GM12892 (cell line): Measurements from ENCODE around the gene FXYD3.

Experiments
- POLR2A ChIP-seq: IDR thresholded peaks from 2 replicates; pipeline ENCODE4 v1.6.1; 2011; ENCODE audit warnings: low read depth, low read length, control low read depth
- POLR2AphosphoS5 ChIP-seq: IDR thresholded peaks from 2 replicates; pipeline ENCODE4 v1.6.1; 2011; ENCODE audit warnings: low read depth, low read length, control low read depth
- TAF1 ChIP-seq: IDR thresholded peaks from 2 replicates; pipeline ENCODE4 v1.6.1; 2011; ENCODE audit warnings: low read depth, mild to moderate bottlenecking, control low read depth, low read length, borderline replicate concordance

DNA sequence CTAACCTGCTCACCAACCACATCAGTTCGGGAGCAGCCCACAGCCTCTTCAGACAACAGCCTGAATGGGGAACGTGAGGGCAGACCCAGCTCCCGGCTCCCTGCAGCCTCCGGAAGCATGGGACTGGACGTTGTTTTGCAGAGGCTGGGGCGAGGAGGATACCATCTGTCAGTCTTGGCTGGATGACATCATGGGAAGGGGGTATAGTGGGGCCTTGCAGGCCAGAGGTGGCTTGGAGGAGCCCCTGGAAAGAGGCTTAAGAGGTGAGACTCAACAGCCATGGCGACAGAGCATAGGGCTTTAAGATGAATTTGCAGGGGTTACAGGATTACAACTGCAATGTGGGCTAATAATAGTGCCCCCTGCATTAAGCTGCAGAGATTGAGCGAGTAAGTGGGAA is 1.5 kb downstream of the FXYD3 start:
- no peak for TF ChIP-seq POLR2AphosphoS5
- TF ChIP-seq POLR2A = no peak
- TF ChIP-seq TAF1 = no peak
